Smooth muscle cell (in vitro differentiated cells): ENCODE results near the gene SAMD13. TPM values are rescaled to one million over a fixed set of nuclear protein-coding genes. Genes with fewer than 3 reads are reported as not detected.

ENCODE experiments used
- DNase-seq: peaks from one replicate; lab custom pipeline; 2025; ENCODE audit not compliant: unreplicated experiment; lab: John Stamatoyannopoulos, UW
- H2AFZ ChIP-seq: fragments of 200-600 bp; sonication (generic); 2 replicates; pipeline ENCODE4 v1.6.0; 2016; ENCODE audit warnings: antibody characterized with exemption, low read depth, mild to moderate bottlenecking
- H3F3A ChIP-seq: fragments of 200-600 bp; sonication (generic); 2 replicates; pipeline ENCODE4 v1.6.0; 2017; ENCODE audit warnings: antibody characterized with exemption, low read depth
- H3K27ac ChIP-seq: fragments of 200-600 bp; sonication (generic); 2 replicates; pipeline ENCODE4 v1.5.1; 2016; ENCODE audit warnings: low read depth, mild to moderate bottlenecking
- H3K27me3 ChIP-seq: fragments of 200-600 bp; sonication (generic); 2 replicates; pipeline ENCODE4 v1.6.1; 2016; ENCODE audit warnings: low read depth, mild to moderate bottlenecking
- H3K36me3 ChIP-seq: fragments of 200-600 bp; sonication (generic); 2 replicates; pipeline ENCODE4 v1.5.1; 2016; ENCODE audit warnings: low read depth
- H3K4me1 ChIP-seq: fragments of 200-600 bp; sonication (generic); 2 replicates; pipeline ENCODE4 v1.5.1; 2016; ENCODE audit warnings: low read depth
- H3K4me2 ChIP-seq: fragments of 200-600 bp; sonication (generic); 2 replicates; pipeline ENCODE4 v1.6.0; 2016; ENCODE audit warnings: mild to moderate bottlenecking
- H3K4me3 ChIP-seq: fragments of 200-600 bp; sonication (generic); 2 replicates; pipeline ENCODE4 v1.5.1; 2016; ENCODE audit warnings: mild to moderate bottlenecking
- H3K79me2 ChIP-seq: fragments of 200-600 bp; sonication (generic); 2 replicates; pipeline ENCODE4 v1.6.0; 2016; ENCODE audit warnings: low read depth, mild to moderate bottlenecking
- H3K9ac ChIP-seq: fragments of 200-600 bp; sonication (generic); 2 replicates; pipeline ENCODE4 v1.6.0; 2016; ENCODE audit warnings: low read depth
- H3K9me3 ChIP-seq: fragments of 200-600 bp; sonication (generic); replicated peaks from 2 replicates; pipeline ENCODE4 v1.5.1; 2016; ENCODE audit warnings: low read depth
- H4K20me1 ChIP-seq: fragments of 200-600 bp; sonication (generic); 2 replicates; pipeline ENCODE4 v1.6.0; 2016; ENCODE audit warnings: low read depth
- whole genome bisulfite sequencing: methylation state at CpG from one replicate; pipeline ENCODE4 v1.1.7; 2016; ENCODE audit warnings: low lambda C conversion rate; 5-methylcytosine and 5-hydroxymethylcytosine counted together
- polyA plus RNA-seq: library from polyadenylated mRNA; unstranded; fragments of >200 nt; fragmentation: Nextera tagmentation; extraction: Ambion mirVana; gene quantifications from 2 replicates; pipeline ENCODE4 v1.2.1, GENCODE V29; 2016
- total RNA-seq: library from RNA; depleted of rRNA; stranded (reverse); fragments of >200 nt; gene quantifications from 2 replicates; pipeline ENCODE4 v1.2.3, GENCODE V29; 2014
- TF ChIP-seq, protein P1 (sequence below): fragments of 200-600 bp; sonication (generic); IDR thresholded peaks from 2 replicates; pipeline ENCODE4 v1.5.1; 2017; ENCODE audit warnings: borderline replicate concordance, mild to moderate bottlenecking, antibody characterized with exemption; ENCODE audit not compliant: insufficient read depth, poor library complexity, severe bottlenecking

The SAMD13 gene
- total and polyA plus RNA-seq, 2 experiments from 2014 or later, result 0.66 to 2.7 TPM

DNA sequence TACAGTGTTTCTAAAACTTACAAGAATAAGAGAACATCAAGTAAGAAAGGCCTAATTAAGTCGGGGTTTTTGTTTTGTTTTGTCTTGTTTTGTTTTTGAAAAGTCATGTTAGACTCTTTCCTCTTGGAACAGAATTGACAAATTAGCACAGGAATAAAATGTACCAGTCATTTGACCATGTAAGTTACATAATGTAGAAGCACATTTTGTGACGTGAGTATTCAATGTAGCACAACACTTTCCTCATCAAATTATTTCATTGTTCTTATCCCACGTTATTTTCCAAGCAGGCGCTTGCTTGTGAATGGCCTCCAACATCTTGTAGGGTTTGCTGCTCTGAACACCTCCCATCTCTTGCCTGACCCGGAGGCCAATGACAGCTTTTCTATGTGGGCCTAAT is 62.1 kb downstream of the SAMD13 start:
- Histone ChIP-seq H3K4me2 (no peak overlapping the region), H3F3A (no peaks in the 10 kb centered on the region), H3K9ac (no peak overlapping the region), H3K27ac (no peak overlapping the region), H3K9me3 (no peaks in the 10 kb centered on the region), H2AFZ (no peak overlapping the region), H3K4me3 (no peak overlapping the region), H4K20me1 (no peaks in the 10 kb centered on the region), H3K27me3 (no peaks in the 10 kb centered on the region), H3K79me2 (no peaks in the 10 kb centered on the region), H3K36me3 (no peaks in the 10 kb centered on the region), H3K4me1 (peaks cover 3% of the 10 kb centered on the region)
- TF ChIP-seq, protein P1, sequence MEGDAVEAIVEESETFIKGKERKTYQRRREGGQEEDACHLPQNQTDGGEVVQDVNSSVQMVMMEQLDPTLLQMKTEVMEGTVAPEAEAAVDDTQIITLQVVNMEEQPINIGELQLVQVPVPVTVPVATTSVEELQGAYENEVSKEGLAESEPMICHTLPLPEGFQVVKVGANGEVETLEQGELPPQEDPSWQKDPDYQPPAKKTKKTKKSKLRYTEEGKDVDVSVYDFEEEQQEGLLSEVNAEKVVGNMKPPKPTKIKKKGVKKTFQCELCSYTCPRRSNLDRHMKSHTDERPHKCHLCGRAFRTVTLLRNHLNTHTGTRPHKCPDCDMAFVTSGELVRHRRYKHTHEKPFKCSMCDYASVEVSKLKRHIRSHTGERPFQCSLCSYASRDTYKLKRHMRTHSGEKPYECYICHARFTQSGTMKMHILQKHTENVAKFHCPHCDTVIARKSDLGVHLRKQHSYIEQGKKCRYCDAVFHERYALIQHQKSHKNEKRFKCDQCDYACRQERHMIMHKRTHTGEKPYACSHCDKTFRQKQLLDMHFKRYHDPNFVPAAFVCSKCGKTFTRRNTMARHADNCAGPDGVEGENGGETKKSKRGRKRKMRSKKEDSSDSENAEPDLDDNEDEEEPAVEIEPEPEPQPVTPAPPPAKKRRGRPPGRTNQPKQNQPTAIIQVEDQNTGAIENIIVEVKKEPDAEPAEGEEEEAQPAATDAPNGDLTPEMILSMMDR, result no peak
- no peak for DNase-seq
- WGBS, result 93% methylated on average over 5 of the region's 5 CpGs

DNA sequence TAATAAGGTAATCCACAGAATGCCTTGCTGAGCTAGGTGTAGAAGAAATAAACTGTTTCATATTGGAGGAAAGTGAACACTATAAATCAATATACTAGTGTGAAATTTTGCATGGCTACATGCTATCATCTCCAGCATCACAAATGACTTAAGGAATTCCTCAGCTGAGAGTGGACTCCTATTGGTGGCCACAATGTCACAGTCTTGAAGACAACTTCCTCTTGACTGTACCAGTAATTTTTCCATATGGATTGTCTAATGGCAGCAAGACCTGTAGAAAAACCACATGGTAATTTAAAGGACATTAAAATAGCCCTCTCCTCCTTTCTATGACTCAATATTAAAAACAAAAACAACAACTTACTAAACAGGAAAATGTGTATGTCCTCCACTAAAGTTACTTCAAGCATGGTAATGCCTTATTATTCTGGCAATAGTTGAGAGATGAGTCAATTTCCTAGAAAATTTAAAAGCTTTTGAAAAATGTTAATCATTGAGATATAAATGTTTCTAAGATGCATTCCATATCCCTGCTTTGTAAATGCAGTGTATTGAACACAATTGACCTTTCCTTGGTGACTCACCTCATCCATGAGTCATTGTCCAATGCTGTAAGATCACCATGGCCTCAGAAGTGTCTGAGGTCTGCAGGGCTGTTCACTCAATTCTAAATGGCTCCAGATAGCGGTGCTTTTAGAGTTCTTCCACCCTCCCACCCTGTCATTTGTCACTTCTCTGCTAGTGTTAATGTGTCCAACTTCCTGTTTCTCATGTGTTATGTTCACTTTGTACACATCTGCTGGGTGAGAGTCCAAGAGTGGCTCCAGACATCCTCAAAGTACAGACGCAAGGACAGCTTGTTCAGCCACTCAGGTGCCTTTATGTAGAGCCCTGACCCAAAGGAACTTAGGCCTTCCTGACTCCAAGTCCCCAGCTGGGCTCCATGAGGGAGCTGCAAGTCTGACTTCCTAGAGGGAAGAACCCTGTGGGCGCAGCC is 64.0 kb downstream of the SAMD13 start:
- peak overlapping the region; percentile 29 for H3K9ac ChIP-seq
- no peaks in the 10 kb centered on the region for H3F3A ChIP-seq
- TF ChIP-seq, protein P1, result no peak
- no peak for DNase-seq
- H4K20me1 ChIP-seq, result no peaks in the 10 kb centered on the region
- no peaks in the 10 kb centered on the region for H3K79me2 ChIP-seq
- H3K36me3 ChIP-seq, result no peaks in the 10 kb centered on the region
- no peaks in the 10 kb centered on the region for H3K27me3 ChIP-seq
- no peaks in the 10 kb centered on the region for H3K9me3 ChIP-seq
- WGBS, result 33% methylated on average over 3 of the region's 3 CpGs
- H3K4me2 ChIP-seq, result peak overlapping the region; percentile 49
- no peak overlapping the region for H3K4me3 ChIP-seq
- peak overlapping the region; percentile 0 for H2AFZ ChIP-seq
- H3K4me1 ChIP-seq, result peaks cover 3% of the 10 kb centered on the region
- H3K27ac ChIP-seq, result peak overlapping the region; percentile 83

DNA sequence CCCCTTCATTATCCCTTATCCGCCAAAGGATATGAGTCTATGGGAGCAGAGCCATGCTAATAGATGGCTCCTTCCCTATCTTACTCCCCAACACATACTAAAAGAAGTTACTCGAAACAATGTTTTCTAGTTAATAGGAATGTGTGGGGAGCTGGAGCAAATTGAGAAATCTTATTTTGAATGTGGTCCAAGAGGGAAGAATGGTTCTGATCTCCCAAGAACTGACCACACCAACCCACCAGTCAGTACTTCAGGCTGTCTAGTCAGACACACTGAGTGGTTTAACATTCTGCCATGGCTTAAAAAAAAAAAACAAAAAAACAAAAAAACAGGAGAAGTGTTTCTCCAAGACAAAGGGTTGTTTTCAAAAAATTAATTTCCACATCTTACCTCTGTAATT is 65.3 kb downstream of the SAMD13 start:
- Histone ChIP-seq H3K9me3 (no peaks in the 10 kb centered on the region), H2AFZ (no peak overlapping the region), H3K27ac (peak overlapping the region; percentile 83), H3K36me3 (no peaks in the 10 kb centered on the region), H4K20me1 (no peaks in the 10 kb centered on the region), H3K4me1 (peaks cover 3% of the 10 kb centered on the region), H3K4me3 (no peak overlapping the region), H3K27me3 (no peaks in the 10 kb centered on the region), H3F3A (no peaks in the 10 kb centered on the region), H3K4me2 (no peak overlapping the region), H3K79me2 (no peaks in the 10 kb centered on the region), H3K9ac (no peak overlapping the region)
- 91% methylated on average over 2 of the region's 2 CpGs for WGBS
- DNase-seq, result no peak
- TF ChIP-seq, protein P1, result no peak
